OCI-LY7 (cell line): ENCODE measurements around the gene PRIM1. TPM values are rescaled to one million over a fixed set of nuclear protein-coding genes. Genes with fewer than 3 reads are reported as not detected.

ENCODE experiments used
- BruUV-seq: library from RNA; stranded (reverse); fragments of 400-500 nt; replicated peaks from 2 replicates; lab custom pipeline; 2021; lab: Mats Ljungman, UMichigan
- CTCF ChIA-PET: fragments of 300-600 bp; sonication (Branson Sonifier 250); formaldehyde crosslinking; loops from one replicate; lab custom pipeline; 2022; ENCODE audit warnings: antibody characterized with exemption; ENCODE audit not compliant: unreplicated experiment; lab: Charles Lee
- POLR2A ChIA-PET: fragments of 300-600 bp; sonication (Branson Sonifier 250); formaldehyde crosslinking; loops from one replicate; lab custom pipeline; 2022; ENCODE audit warnings: antibody characterized with exemption; lab: Charles Lee
- DNase-seq: peaks from one replicate; pipeline ENCODE4 v3.0.0-alpha.2; 2015; ENCODE audit warnings: low spot score
- H2AFZ ChIP-seq: fragments of 200-600 bp; sonication (generic), shearing (Covaris generic); 2 replicates; pipeline ENCODE4 v1.6.1; 2014; ENCODE audit warnings: mild to moderate bottlenecking, antibody characterized with exemption, low read length, moderate library complexity
- H3K27ac ChIP-seq: fragments of 200-600 bp; sonication (generic); 2 replicates; pipeline ENCODE4 v1.5.1; 2014; ENCODE audit warnings: mixed run types, low read depth, mild to moderate bottlenecking, moderate library complexity, low read length, inconsistent platforms; ENCODE audit not compliant: poor library complexity, severe bottlenecking
- H3K36me3 ChIP-seq: fragments of 200-600 bp; sonication (generic); 2 replicates; pipeline ENCODE4 v1.6.1; 2014; ENCODE audit warnings: mild to moderate bottlenecking, antibody characterized with exemption, low read length, moderate library complexity, mixed read lengths; ENCODE audit not compliant: insufficient read depth
- H3K4me1 ChIP-seq: fragments of 200-600 bp; sonication (generic); 2 replicates; pipeline ENCODE4 v1.5.1; 2014; ENCODE audit warnings: mild to moderate bottlenecking, low read length; ENCODE audit not compliant: insufficient read depth, poor library complexity, severe bottlenecking
- H3K4me2 ChIP-seq: fragments of 200-600 bp; sonication (generic); 2 replicates; pipeline ENCODE4 v1.6.1; 2014; ENCODE audit warnings: mild to moderate bottlenecking, low read length
- H3K4me3 ChIP-seq: fragments of 200-600 bp; sonication (generic); 2 replicates; pipeline ENCODE4 v1.5.1; 2014; ENCODE audit warnings: mild to moderate bottlenecking, low read depth, low read length; ENCODE audit not compliant: poor library complexity, severe bottlenecking
- H3K79me2 ChIP-seq: fragments of 200-600 bp; sonication (generic); 2 replicates; pipeline ENCODE4 v1.6.1; 2016; ENCODE audit warnings: low read depth, mild to moderate bottlenecking, low read length, moderate library complexity, mixed read lengths; ENCODE audit not compliant: insufficient read depth
- H3K9me2 ChIP-seq: fragments of 200-600 bp; sonication (generic); 2 replicates; pipeline ENCODE4 v1.6.1; 2016; ENCODE audit warnings: mild to moderate bottlenecking, low read length, mixed read lengths; ENCODE audit not compliant: insufficient read depth
- H3K9me3 ChIP-seq: fragments of 200-600 bp; sonication (generic); 2 replicates; pipeline ENCODE4 v1.6.1; 2014; ENCODE audit warnings: mild to moderate bottlenecking, mixed run types, low read length, mixed read lengths
- H4K20me1 ChIP-seq: fragments of 200-600 bp; sonication (generic); 2 replicates; pipeline ENCODE4 v1.6.1; 2014; ENCODE audit warnings: mild to moderate bottlenecking, antibody characterized with exemption, low read length, moderate library complexity, mixed read lengths; ENCODE audit not compliant: insufficient read depth
- EZH2phosphoT487 ChIP-seq: fragments of 200-600 bp; sonication (generic); IDR thresholded peaks from 2 replicates; pipeline ENCODE4 v1.6.1; 2018; ENCODE audit warnings: low read depth, borderline replicate concordance, mild to moderate bottlenecking, mixed run types, antibody characterized with exemption, low read length, moderate library complexity, mixed read lengths
- intact Hi-C: fragments of 100-400 bp; cut with micrococcal nuclease; formaldehyde crosslinking; loops from one replicate; pipeline ENCODE4 v1.10.0; 2022; ENCODE audit not compliant: unreplicated experiment
- total RNA-seq, 2 experiments: library from RNA; depleted of rRNA in 1 of 2; stranded (reverse); fragments of >200 nt in 1 of 2; shearing (Covaris generic) in 1 of 2; gene quantifications; 2 replicates each; pipeline ENCODE4 v1.2.3, GENCODE V29; 2014 to 2022
- TF ChIP-seq, protein P1 (sequence below): fragments of 200-600 bp; sonication (generic); conservative IDR thresholded peaks from 2 replicates; pipeline ENCODE4 v1.5.1; 2014; ENCODE audit warnings: mild to moderate bottlenecking, antibody characterized with exemption, low read length, moderate library complexity, mixed read lengths

PRIM1 gene
- total RNA-seq, 2 experiments from 2014 or later = 20.4 to 49.5 TPM

DNA sequence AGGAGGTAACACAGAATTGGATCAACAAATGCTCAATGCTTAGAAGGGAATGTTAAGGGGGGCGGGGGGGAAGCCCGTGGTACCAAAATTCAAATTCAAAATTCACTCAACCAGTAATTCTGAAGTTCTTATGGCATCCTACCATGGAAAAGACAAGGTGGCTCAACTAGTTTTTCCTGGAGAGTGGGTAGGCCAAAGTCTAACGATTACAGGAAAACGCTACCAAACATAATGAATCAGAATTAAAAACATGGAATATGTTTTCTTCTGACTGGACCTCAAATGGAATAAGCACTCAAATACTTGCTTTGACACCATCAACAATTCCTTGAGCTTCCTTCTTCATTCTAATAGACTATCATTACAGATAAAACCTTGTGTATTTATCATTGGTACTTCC is 29.3 kb downstream of the PRIM1 start:
- POLR2A ChIA-PET = interaction anchor here (0.5 to 1.5 kb wide), 3 partner anchors 33 to 365 kb away, joined by 4 to 7 read pairs (median 6); partner anchors contain the start of gene PTGES3

DNA sequence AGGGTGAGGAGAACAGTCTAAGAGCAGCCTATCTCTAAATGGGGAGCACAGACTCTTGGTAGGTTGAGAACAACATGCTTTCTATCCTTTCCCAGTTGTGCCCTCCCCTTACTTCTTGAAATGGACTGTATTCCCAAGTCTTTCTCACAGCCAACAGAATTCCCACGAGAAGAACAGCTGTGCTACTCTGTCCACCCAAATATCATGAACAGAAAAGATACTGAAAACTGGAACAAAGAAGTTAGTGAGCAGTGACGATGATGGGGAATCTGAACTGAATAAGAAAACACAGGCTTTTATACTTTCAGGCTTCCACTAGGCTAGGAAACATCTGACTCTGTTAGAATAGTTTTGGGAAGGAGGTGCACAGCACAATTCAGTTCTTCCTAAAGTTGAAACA is 30.4 kb downstream of the PRIM1 start:
- Histone ChIP-seq H3K36me3 (peaks cover 81% of the 10 kb centered on the region), H3K9me3 (no peaks in the 10 kb centered on the region), H3K27ac (peak overlapping the region; percentile 28), H2AFZ (no peak overlapping the region), H3K4me1 (peaks cover 76% of the 10 kb centered on the region), H3K9me2 (no peaks in the 10 kb centered on the region), H3K79me2 (peaks cover 86% of the 10 kb centered on the region), H3K4me2 (peak overlapping the region; percentile 83), H3K4me3 (peak overlapping the region; percentile 93), H4K20me1 (peaks cover 54% of the 10 kb centered on the region)
- POLR2A ChIA-PET = interaction anchor here (0.6 to 1.5 kb wide), 2 partner anchors 32 to 34 kb away, joined by 4 to 7 read pairs; partner anchors contain the start of gene PTGES3
- CTCF ChIA-PET = no interaction called here
- BruUV-seq = no TSS peak
- no peak for DNase-seq
- intact Hi-C loops = no loop called here
- no peak for TF ChIP-seq EZH2phosphoT487
- TF ChIP-seq, protein P1, sequence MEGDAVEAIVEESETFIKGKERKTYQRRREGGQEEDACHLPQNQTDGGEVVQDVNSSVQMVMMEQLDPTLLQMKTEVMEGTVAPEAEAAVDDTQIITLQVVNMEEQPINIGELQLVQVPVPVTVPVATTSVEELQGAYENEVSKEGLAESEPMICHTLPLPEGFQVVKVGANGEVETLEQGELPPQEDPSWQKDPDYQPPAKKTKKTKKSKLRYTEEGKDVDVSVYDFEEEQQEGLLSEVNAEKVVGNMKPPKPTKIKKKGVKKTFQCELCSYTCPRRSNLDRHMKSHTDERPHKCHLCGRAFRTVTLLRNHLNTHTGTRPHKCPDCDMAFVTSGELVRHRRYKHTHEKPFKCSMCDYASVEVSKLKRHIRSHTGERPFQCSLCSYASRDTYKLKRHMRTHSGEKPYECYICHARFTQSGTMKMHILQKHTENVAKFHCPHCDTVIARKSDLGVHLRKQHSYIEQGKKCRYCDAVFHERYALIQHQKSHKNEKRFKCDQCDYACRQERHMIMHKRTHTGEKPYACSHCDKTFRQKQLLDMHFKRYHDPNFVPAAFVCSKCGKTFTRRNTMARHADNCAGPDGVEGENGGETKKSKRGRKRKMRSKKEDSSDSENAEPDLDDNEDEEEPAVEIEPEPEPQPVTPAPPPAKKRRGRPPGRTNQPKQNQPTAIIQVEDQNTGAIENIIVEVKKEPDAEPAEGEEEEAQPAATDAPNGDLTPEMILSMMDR = no peak

More for the DNA sequence above, 29.3 kb downstream of the PRIM1 start:
- H3K4me1 ChIP-seq = peaks cover 65% of the 10 kb centered on the region
- no peak for TF ChIP-seq EZH2phosphoT487
- TF ChIP-seq, protein P1 = no peak
- H4K20me1 ChIP-seq = peaks cover 52% of the 10 kb centered on the region
- DNase-seq = no peak
- peaks cover 77% of the 10 kb centered on the region for H3K79me2 ChIP-seq
- no TSS peak for BruUV-seq
- H3K36me3 ChIP-seq = peaks cover 83% of the 10 kb centered on the region
- H3K27ac ChIP-seq = no peak overlapping the region
- peak overlapping the region; percentile 83 for H3K4me2 ChIP-seq
- no peaks in the 10 kb centered on the region for H3K9me3 ChIP-seq
- CTCF ChIA-PET = no interaction called here
- H3K4me3 ChIP-seq = peak overlapping the region; percentile 93
- H2AFZ ChIP-seq = no peak overlapping the region
- intact Hi-C loops = no loop called here
- no peaks in the 10 kb centered on the region for H3K9me2 ChIP-seq

DNA sequence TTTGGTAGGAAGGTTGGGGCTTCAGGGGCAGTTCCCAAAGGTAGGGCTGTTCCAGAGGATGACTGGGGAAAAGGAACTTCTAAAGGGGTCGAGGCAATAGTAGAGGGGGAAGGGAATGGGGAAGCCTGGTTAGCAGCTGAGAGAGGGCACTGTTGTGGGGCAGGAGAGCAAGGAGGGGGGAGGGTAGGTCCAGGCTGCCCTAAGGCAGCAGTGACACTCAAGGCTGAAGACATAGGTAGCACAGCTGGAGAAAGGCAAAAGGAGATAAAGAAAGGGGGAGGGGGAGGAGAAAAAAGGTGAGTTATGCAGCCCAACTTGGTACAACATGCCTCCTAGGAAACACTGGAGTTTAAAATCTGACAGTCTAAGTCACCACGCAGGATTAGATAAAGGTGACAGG is 30.9 kb downstream of the PRIM1 start:
- peaks cover 84% of the 10 kb centered on the region for H3K36me3 ChIP-seq
- H2AFZ ChIP-seq = no peak overlapping the region
- H3K27ac ChIP-seq = peak overlapping the region; percentile 28
- ChIA-PET CTCF (interaction anchor here (0.9 kb wide), 1 partner anchor 84 kb away, joined by 7 read pairs; no protein-coding TSS in a partner anchor), POLR2A (interaction anchor here (0.7 kb wide), 1 partner anchor 21 kb away, joined by 3 read pairs; no protein-coding TSS in a partner anchor)
- peaks cover 77% of the 10 kb centered on the region for H3K4me1 ChIP-seq
- no peaks in the 10 kb centered on the region for H3K9me2 ChIP-seq
- peaks cover 91% of the 10 kb centered on the region for H3K79me2 ChIP-seq
- intact Hi-C loops = no loop called here
- no TSS peak for BruUV-seq
- TF ChIP-seq, protein P1 = no peak
- TF ChIP-seq EZH2phosphoT487 = no peak
- peak overlapping the region; percentile 83 for H3K4me2 ChIP-seq
- H4K20me1 ChIP-seq = peaks cover 59% of the 10 kb centered on the region
- H3K9me3 ChIP-seq = no peaks in the 10 kb centered on the region
- H3K4me3 ChIP-seq = peak overlapping the region; percentile 93
- no peak for DNase-seq
